OCI-LY1 (cell line): Measurements from ENCODE around the gene SLC33A1.

ENCODE experiments used
- H2AFZ ChIP-seq: fragments of 200-600 bp; sonication (generic), shearing (Covaris generic); 2 replicates; pipeline ENCODE4 v1.6.0; 2014; ENCODE audit warnings: antibody characterized with exemption, mild to moderate bottlenecking, low read length
- H3F3A ChIP-seq: fragments of 200-600 bp; sonication (generic), shearing (Covaris generic); 2 replicates; pipeline ENCODE4 v1.6.0; 2014; ENCODE audit warnings: mild to moderate bottlenecking, antibody characterized with exemption, low read length, moderate library complexity; ENCODE audit not compliant: insufficient read depth
- H3K27ac ChIP-seq: fragments of 200-600 bp; sonication (generic); 2 replicates; pipeline ENCODE4 v1.5.1; 2014; ENCODE audit warnings: low read length, mixed run types, mild to moderate bottlenecking, low read depth; ENCODE audit not compliant: poor library complexity, severe bottlenecking
- H3K27me3 ChIP-seq: fragments of 200-600 bp; sonication (generic); 2 replicates; pipeline ENCODE4 v1.6.0; 2014; ENCODE audit warnings: antibody characterized with exemption, mild to moderate bottlenecking, low read length, moderate library complexity; ENCODE audit not compliant: insufficient read depth
- H3K36me3 ChIP-seq: fragments of 200-600 bp; sonication (generic); 2 replicates; pipeline ENCODE4 v1.6.1; 2014; ENCODE audit warnings: mild to moderate bottlenecking, antibody characterized with exemption, low read length, moderate library complexity, mixed read lengths; ENCODE audit not compliant: insufficient read depth
- H3K4me1 ChIP-seq: fragments of 200-600 bp; sonication (generic); 2 replicates; pipeline ENCODE4 v1.5.1; 2014; ENCODE audit warnings: mild to moderate bottlenecking, low read length, moderate library complexity; ENCODE audit not compliant: insufficient read depth, severe bottlenecking
- H3K4me2 ChIP-seq: fragments of 200-600 bp; sonication (generic), shearing (Covaris generic); 2 replicates; pipeline ENCODE4 v1.6.1; 2014; ENCODE audit warnings: low read length
- H3K4me3 ChIP-seq: fragments of 200-600 bp; sonication (generic); 2 replicates; pipeline ENCODE4 v1.5.1; 2014; ENCODE audit warnings: low read length, low read depth, mild to moderate bottlenecking, mixed read lengths; ENCODE audit not compliant: poor library complexity, severe bottlenecking
- H3K79me2 ChIP-seq: fragments of 200-600 bp; shearing (Covaris generic); 2 replicates; pipeline ENCODE4 v1.6.1; 2016; ENCODE audit warnings: mixed run types, low read length, mixed read lengths; ENCODE audit not compliant: insufficient read depth
- H3K9ac ChIP-seq: fragments of 200-600 bp; sonication (generic), shearing (Covaris generic); 2 replicates; pipeline ENCODE4 v1.6.1; 2014; ENCODE audit warnings: mild to moderate bottlenecking, low read length, mixed read lengths
- H3K9me2 ChIP-seq: fragments of 200-600 bp; sonication (generic), shearing (Covaris generic); 2 replicates; pipeline ENCODE4 v1.6.1; 2014; ENCODE audit warnings: low read depth, mild to moderate bottlenecking, low read length, mixed read lengths
- H3K9me3 ChIP-seq: fragments of 200-600 bp; shearing (Covaris generic); 2 replicates; pipeline ENCODE4 v1.6.1; 2014; ENCODE audit warnings: low read length, mixed read lengths
- H4K20me1 ChIP-seq: fragments of 200-600 bp; sonication (generic), shearing (Covaris generic); 2 replicates; pipeline ENCODE4 v1.6.0; 2016; ENCODE audit warnings: mild to moderate bottlenecking, low read length; ENCODE audit not compliant: insufficient read depth
- CTCF ChIP-seq: fragments of 200-600 bp; sonication (generic), shearing (Covaris generic); IDR thresholded peaks from 2 replicates; pipeline ENCODE4 v1.5.1; 2017; ENCODE audit warnings: mild to moderate bottlenecking, antibody characterized with exemption, low read length, moderate library complexity, mixed read lengths
- EZH2 ChIP-seq: fragments of 200-600 bp; sonication (generic), shearing (Covaris generic); IDR thresholded peaks from 2 replicates; pipeline ENCODE4 v1.8.0; 2017; ENCODE audit warnings: borderline replicate concordance, mixed run types, mild to moderate bottlenecking, antibody characterized with exemption, low read length, moderate library complexity, mixed read lengths

SLC33A1 gene

GRCh38 chr3:155791190-155791589, 63.0 kb downstream of the SLC33A1 start:
- no peaks in the 10 kb centered on the region for H3F3A ChIP-seq
- H2AFZ ChIP-seq, result no peak overlapping the region
- 0 out of 2 replicates have a peak, but pooled peaks cover 3% of the 10 kb centered on the region for H3K9me3 ChIP-seq
- H3K4me2 ChIP-seq, result no peak overlapping the region
- no peaks in the 10 kb centered on the region for H3K27me3 ChIP-seq
- TF ChIP-seq EZH2, result no peak
- H3K27ac ChIP-seq, result no peak overlapping the region
- no peak overlapping the region for H3K4me3 ChIP-seq
- H3K9me2 ChIP-seq, result no peaks in the 10 kb centered on the region
- H3K4me1 ChIP-seq, result no peaks in the 10 kb centered on the region
- H4K20me1 ChIP-seq, result no peaks in the 10 kb centered on the region
- peaks cover 12% of the 10 kb centered on the region for H3K36me3 ChIP-seq
- no peak overlapping the region for H3K9ac ChIP-seq
- H3K79me2 ChIP-seq, result no peaks in the 10 kb centered on the region

DNA sequence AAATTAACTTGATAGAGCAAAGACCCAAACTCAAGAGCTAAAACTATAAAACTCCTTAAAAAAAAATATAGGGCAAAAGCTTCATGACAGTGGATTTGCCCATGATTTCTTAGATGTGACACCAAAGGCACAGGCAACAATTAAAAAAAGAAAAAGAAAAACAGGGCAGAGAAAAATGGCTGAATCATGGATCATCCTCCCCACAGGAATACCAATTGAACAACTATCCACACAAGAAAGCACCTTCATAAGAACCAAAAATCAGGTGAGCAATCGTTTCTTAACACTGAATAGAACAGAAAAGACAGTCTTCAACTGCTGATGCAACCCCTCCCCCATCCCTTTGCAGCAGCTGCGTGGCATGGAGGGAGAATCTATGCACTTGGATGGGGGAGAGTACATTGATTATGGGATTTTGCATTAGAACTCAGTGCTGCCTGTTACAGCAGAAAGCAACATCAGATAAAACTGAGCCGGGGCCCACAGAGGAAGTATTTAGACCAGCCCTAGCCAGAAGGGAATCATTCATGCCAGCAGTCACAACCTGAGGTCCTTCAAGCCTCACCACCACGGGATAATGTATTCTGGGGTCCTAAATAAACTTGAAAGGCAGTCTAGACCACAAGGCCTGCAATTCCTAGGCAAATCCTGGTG, 63.8 kb downstream of the SLC33A1 start:
- Histone ChIP-seq H3F3A (no peaks in the 10 kb centered on the region), H3K27ac (no peak overlapping the region)
- no peak for TF ChIP-seq CTCF
- TF ChIP-seq EZH2, result no peak

GRCh38 chr3:155785662-155786295, 68.4 kb downstream of the SLC33A1 start:
- H3K27ac ChIP-seq, result no peak overlapping the region
- H3K9me3 ChIP-seq, result peaks cover 13% of the 10 kb centered on the region
- TF ChIP-seq EZH2 (no peak), CTCF (no peak)

More for the DNA sequence above, 63.8 kb downstream of the SLC33A1 start:
- H3K36me3 ChIP-seq, result peaks cover 12% of the 10 kb centered on the region
- no peaks in the 10 kb centered on the region for H3K79me2 ChIP-seq
- H4K20me1 ChIP-seq, result no peaks in the 10 kb centered on the region
- H3K4me1 ChIP-seq, result no peaks in the 10 kb centered on the region
- 0 out of 2 replicates have a peak, but pooled peaks cover 3% of the 10 kb centered on the region for H3K9me3 ChIP-seq
- no peak overlapping the region for H3K4me2 ChIP-seq
- H3K9me2 ChIP-seq, result no peaks in the 10 kb centered on the region
- H2AFZ ChIP-seq, result no peak overlapping the region
- no peaks in the 10 kb centered on the region for H3K27me3 ChIP-seq
- H3K9ac ChIP-seq, result no peak overlapping the region
- H3K4me3 ChIP-seq, result no peak overlapping the region

More at GRCh38 chr3:155785662-155786295, 68.4 kb downstream of the SLC33A1 start:
- Histone ChIP-seq H3K79me2 (no peaks in the 10 kb centered on the region), H3K4me2 (no peak overlapping the region), H3F3A (no peaks in the 10 kb centered on the region), H4K20me1 (no peaks in the 10 kb centered on the region), H3K9me2 (no peaks in the 10 kb centered on the region), H3K27me3 (no peaks in the 10 kb centered on the region), H3K4me3 (no peak overlapping the region), H3K9ac (no peak overlapping the region), H2AFZ (no peak overlapping the region), H3K36me3 (no peaks in the 10 kb centered on the region; the same call in 1 of the 2 replicates), H3K4me1 (no peaks in the 10 kb centered on the region)
